ENCODE data around the gene PLEKHM1.

Gene PLEKHM1

DNA sequence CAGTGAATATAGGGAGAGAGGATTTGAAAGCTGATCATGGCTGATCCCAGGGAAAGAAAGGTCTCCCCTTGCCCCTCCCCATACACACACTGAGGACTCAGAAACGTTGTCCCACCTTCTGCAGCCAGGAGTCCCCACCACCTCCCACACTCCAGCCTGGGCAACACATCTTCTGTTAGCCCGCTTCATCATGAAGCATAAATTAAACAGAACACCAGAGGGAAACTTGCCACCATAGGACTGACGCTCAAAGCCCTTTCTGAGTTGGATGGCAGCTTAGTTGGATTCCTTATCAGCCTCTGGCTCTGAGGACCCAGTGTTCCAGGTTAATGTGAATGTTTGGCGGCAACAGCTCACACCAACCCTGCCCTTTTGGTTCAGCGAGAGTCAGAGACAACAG, 91.7 kb downstream of the PLEKHM1 start:
- no peak for DNase-seq (ENCODE audit: low read depth in 2 of 2)

DNA sequence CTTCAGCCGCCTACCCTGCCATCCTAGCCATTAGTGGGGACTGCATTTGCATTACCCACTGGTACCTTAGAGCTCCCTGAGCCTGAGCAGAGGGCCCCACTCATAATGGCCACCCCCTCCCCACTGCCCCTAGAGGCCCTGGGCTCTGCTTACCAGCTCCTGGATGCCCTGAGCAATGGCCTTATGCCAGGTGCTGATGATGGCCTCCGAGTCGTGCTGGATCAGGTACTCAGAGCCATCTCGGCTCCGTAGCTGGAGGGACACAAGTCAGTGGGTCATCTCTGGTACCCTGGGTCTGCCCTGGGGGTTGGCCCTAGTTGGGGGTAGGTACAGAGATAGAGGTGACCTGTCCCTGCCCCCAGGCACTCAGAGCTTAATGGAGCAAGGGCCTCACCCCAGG, 92.7 kb downstream of the PLEKHM1 start:
- DNase-seq (ENCODE audit: low read depth in 2 of 2) = no peak

- DNase-seq (ENCODE audit: low read depth in 2 of 2) = no peak
Observed at GRCh38 chr17:45396496-45397205, 93.9 kb downstream of the PLEKHM1 start.

GRCh38 chr17:45395569-45396415, 94.7 kb downstream of the PLEKHM1 start:
- DNase-seq (ENCODE audit: low read depth in 2 of 2) = no peak

- DNase-seq (ENCODE audit: low read depth in 2 of 2) = no peak
Observed at GRCh38 chr17:45394913-45395568, 95.5 kb downstream of the PLEKHM1 start.

GRCh38 chr17:45394564-45394912, 96.0 kb downstream of the PLEKHM1 start:
- no peak for DNase-seq (ENCODE audit: low read depth in 2 of 2)

- no peak for DNase-seq (ENCODE audit: low read depth in 2 of 2)
Observed at GRCh38 chr17:45394091-45394490, 96.4 kb downstream of the PLEKHM1 start.

DNA sequence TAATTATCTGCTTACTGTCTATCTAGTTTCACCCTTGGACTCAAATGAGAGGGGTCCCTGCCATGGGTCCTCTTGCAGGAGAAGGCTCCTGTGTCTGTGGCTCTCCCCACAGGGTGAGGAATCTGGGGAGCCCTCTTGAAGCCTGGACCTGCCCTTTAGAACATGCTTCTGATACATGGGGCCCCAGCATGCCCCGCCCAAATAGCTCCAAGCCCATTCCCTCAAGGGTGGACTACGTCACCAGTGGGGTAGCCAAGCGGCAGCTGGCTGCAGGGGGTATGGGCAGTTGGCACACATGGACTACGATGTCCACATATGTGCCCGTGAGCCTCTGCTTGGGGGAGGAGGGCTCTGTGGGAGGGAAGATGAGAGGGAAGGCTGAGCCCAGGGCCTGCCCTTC, 97.1 kb downstream of the PLEKHM1 start:
- DNase-seq (ENCODE audit: low read depth in 2 of 2) = no peak

- no peak for DNase-seq (ENCODE audit: low read depth in 2 of 2)
Observed at GRCh38 chr17:45391918-45392317, 98.6 kb downstream of the PLEKHM1 start.

DNA sequence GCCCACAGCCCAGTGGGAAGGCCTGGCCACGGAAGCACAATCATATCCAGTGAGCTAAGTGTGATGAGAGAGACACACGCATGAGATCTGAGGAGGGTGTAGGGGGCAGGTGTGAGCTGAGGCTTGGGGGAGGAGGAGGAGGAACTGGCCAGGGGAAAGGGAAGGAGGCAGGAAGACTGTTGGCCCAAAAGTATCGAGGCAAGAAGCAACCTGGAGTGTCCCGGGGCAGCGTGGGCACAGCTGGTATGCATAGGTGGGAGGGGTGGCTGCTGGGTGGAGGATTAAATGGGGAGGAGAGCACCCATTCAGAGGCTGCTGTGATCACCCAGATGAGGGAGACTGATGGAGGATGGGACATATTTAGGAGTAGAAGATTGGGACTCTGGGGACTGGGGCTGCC, 99.2 kb downstream of the PLEKHM1 start:
- no peak for DNase-seq (ENCODE audit: low read depth in 2 of 2)

DNA sequence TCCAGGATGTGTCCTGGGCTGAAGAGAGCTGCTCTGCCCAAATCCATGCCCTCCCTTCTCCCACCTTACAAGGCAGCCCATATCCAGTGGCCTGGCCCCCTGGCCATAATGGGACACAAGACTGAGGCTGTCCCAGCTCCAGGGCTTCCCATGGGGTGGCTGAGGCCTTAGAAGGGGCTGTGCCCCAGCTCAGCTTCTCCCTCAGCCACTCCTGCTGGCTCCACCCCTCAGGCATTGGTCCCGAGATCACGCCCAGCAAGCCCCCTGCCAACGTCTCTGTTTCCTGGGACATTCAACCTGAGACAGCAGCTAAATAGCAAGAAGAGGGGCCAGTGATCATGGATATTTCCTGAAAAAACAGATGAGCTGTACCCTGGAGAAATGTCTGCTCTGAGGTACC, 101.2 kb downstream of the PLEKHM1 start:
- no peak for DNase-seq (ENCODE audit: low read depth in 2 of 2)

GRCh38 chr17:45388604-45389325, 101.8 kb downstream of the PLEKHM1 start:
- no peak for DNase-seq (ENCODE audit: low read depth in 2 of 2)

DNA sequence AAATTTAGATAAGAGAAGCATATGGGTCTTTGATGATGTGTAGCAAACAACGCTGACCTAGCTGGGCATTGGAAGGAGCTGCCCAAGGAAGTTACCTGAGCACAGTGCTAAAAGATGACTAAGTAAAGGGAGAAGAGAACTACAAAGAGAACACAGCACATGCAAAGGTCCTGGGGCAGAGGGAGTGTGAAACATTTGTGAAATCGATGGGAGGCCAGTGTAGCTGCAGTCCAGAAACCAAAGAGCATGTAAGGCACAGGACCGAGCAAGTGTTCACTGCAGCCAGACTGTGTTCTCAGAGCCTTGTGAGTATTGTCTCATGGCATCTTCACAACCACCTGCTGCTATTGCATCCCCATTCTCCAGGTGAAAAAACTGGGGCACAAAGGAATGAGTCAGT, 102.8 kb downstream of the PLEKHM1 start:
- no peak for DNase-seq (ENCODE audit: low read depth in 2 of 2)

- DNase-seq (ENCODE audit: low read depth in 2 of 2) = no peak
Observed at GRCh38 chr17:45386178-45386577, 104.3 kb downstream of the PLEKHM1 start.

Data from stimulated activated CD8-positive, alpha-beta memory T cell treated with anti-CD3 and anti-CD28 coated beads, Interleukin-15, amount 100 ng/mL, for 4 hours (primary cell).